GM19463 (cell line): ENCODE results near the gene CFAP90.
A peak's percentile ranks its signal among the peaks of the same experiment; 100 is the strongest.

Experiments used
- ATAC-seq: cut with Tn5 transposase; IDR thresholded peaks from one replicate; pipeline ENCODE4 v1.9.1; 2021; ENCODE audit warnings: mild to moderate bottlenecking, moderate library complexity; ENCODE audit not compliant: unreplicated experiment

CFAP90 gene

DNA sequence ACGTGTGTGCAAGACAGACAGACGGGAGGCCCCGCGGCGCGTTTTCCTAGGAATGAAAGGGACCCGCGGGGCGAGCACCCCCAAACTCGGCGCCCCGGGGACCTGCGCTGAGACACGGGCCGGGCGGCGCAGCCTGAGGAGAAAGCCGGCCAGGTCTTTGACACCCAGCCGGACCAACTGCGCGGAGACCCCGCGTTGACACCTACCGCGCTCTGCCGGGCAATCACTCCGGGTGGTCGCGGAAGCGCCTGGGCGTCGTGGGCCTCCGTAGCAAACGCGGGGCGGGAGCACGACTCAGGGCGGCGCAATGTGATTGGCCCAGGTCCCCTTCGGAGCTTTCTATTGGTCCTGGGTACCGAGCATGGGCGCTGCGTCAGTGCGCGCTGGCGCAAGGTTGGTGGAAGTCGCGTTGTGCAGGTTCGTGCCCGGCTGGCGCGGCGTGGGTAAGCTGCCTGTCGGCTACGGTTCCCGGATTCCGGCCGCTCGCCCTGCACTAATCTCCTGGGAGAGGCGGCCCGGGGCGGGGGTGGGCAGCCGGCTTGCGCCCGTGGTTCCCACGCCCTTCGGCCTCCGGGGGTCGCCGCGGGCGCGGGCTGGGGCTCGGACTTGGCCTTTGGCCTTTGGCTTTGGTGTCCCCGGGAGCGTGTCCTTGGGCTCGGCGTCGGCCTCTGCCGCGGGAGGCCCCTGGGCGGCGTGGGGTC, 18.0 kb upstream of the CFAP90 start, which contains the start of the genes FASTKD3 and MTRR:
FASTKD3 (minus strand) TSS at position 259 of the 701 bp plus-strand sequence. CDS start 948 bp downstream, outside the sequence.
MTRR (plus strand) TSS at position 376 of the 701 bp plus-strand sequence. CDS start 1,647 bp downstream, outside the sequence.
- peak; percentile 97 for ATAC-seq

GRCh38 chr5:7868427-7868772, 17.5 kb upstream of the CFAP90 start:
- ATAC-seq: no peak

DNA sequence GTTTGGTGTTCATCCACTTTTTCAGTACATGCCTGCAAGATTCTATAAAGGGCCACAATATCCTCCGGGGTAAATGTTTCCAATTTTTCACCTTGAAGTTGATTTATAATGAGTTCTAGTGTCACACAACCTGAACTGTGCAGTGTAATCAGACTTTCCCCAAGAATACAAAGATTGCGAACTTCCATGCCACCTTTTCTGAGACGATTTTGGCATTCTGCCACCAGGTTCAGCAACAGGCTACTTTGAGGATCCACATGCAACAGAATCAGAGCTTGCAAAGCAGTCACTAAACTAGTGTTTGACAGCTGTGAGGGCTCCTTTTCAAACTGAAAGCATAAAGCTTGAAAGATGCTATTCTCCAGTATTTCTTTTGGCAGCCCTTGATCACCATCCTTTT, 16.3 kb upstream of the CFAP90 start:
- no peak for ATAC-seq

GRCh38 chr5:7866196-7866595, 15.3 kb upstream of the CFAP90 start:
- ATAC-seq: no peak

GRCh38 chr5:7857926-7858632, 7.1 kb upstream of the CFAP90 start:
- ATAC-seq: no peak

GRCh38 chr5:7857361-7857760, 6.4 kb upstream of the CFAP90 start:
- no peak for ATAC-seq

DNA sequence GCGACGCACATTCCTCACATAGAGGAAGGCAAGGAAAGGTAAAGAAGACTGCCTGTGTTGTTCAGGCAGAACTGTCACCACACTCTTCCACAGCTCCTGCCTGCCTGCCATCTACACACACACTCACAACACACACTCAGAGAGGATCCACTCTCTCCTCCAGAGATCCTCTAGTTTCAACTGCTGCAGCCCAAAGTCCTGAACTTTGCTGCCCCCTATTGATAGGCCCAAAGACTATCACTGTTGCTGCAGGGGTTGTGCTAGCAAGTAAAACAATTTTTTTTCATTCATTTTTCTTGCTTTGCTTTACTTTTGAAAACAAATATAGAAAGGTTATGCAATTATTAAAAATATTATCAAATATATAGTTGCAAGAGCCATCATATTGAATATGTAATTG, 5.9 kb upstream of the CFAP90 start:
- ATAC-seq: no peak

DNA sequence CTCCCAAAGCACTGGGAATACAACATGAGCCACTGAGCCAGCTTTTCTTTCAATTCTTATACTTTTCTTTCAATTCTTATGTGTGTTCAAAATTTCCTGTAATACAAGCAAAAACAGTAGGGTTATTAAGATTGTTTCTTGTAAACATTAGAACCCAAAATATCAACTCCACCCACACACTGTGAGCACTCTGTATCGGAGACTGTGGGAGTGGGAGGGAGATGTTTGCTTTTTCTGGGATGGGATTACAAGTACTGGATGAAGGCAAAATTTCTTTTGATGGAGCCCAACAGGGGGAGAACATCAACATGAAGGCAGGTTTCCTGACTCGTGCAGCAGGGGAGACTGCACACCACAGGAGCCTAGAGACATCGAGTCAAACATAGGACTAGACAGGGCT, 4.7 kb upstream of the CFAP90 start:
- no peak for ATAC-seq

DNA sequence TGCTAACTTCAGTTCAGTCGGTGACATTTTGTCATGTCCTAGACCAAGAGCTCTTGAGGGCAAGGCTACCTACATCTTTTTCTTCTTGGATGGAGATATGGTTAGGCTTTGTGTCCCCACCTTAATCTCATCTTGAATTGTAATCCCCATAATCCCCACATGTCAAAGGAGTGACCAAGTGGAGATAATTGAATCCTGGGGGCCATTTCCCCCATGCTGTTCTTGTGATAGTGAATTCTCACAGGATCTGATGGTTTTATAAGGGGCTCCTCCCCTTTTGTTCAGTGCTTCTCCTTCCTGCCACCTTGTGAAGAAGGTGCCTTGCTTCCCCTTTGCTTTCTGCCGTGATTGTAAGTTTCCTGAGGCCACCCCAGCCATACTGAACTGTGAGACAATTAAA, 2.1 kb upstream of the CFAP90 start:
- ATAC-seq: no peak

DNA sequence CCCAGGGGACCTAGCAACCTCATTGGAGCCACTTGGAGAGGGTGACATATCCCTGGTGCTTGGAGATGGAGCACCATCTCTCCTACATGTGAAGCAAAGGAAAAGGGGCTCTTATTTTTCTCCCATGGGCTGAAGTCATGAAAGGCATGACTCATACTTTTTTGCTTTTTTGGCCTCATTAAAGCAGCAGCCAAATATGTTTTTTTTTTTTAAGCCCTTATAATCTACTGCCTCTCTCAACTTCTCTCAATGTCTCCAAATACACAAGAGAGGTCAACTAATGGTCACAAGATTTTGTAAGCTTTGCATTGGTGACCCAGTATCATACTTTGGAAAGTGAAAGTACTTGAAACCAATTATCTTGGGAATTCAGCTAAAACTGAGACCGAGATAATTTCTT, 1.6 kb upstream of the CFAP90 start:
- ATAC-seq: no peak

- ATAC-seq: no peak
These were observed 820 bp upstream of the CFAP90 start for GRCh38 chr5:7851617-7852289.

- no peak for ATAC-seq
These were observed 283 bp upstream of the CFAP90 start for GRCh38 chr5:7851240-7851592.

GRCh38 chr5:7849681-7850394, 1.1 kb downstream of the CFAP90 start:
- ATAC-seq: no peak

GRCh38 chr5:7848296-7848695, 2.6 kb downstream of the CFAP90 start:
- no peak for ATAC-seq

DNA sequence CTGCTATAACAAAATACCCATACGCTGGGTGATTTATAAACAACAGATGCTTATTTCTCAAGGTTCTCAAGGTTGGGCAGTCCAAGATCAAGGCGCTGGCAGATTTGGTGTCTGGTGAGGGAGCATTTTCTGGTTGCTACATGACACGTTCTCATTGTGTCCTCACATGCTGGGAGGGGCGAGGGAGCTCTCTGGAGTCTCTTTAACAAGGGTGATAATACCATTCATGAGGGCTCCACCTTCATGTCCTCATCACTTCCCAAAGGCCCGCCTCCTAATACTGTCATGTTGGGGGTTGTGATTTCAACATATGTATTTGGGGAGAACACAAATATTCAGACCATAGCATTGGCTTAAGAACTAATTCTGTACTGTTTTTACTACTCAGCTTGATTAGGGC, 4.6 kb downstream of the CFAP90 start:
- ATAC-seq: no peak

- ATAC-seq: no peak
These were observed 5.4 kb downstream of the CFAP90 start for GRCh38 chr5:7845557-7845956.

DNA sequence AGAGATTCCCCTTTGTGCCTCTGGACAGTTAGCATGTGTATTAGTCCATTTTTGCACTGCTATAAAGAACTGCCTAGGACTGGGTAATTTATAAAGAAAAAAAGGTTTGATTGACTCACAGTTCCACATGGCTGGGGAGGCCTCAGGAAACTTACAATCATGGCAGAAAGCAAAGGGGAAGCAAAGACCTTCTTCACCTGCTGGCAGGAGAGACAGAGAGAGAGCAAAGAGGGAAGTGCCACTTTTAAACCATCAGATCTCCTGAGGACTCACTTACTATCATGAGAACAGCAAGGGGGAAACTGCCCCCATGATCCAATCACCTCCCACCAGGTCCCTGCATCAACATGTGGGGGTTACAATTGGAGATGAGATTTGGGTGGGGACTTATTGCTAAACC, 6.0 kb downstream of the CFAP90 start:
- no peak for ATAC-seq

DNA sequence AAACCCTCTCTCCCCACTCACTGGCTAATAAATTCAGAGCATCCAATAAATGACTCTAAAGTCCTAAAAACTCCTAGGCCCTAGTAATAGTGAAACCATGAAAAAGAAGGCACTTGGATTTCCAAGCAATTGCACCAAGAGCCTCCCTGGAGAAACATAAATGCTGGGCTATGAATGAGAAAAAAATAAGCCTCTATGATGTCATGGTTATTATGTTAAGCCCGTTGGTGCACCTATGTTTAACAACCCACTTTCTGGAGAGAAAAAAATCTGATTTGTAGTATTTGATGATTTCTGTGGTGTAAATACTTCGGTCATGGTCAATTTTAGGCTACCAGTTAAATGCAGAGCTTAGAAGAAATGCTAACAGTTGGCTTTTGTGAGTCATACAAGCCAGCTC, 8.4 kb downstream of the CFAP90 start:
- no peak for ATAC-seq

DNA sequence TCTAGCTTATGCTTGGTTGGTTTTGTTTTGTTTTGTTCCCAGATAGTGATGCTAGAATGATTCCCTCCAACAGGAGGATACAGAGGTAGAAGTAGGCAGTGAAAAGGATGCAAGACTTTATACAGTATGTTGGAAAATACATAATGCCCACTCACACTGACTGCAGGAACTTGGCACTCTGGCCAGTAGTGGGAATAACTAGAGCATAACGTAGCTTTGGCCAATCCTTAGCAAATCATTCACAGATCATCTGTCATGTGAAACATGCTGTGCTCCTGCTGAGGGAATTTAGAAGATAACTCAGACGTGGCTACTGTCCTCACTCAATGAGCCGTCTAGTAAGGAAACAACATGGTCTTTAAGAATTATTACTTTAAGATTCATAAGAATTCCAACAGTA, 13.5 kb downstream of the CFAP90 start:
- ATAC-seq: no peak

GRCh38 chr5:7834982-7835381, 16.0 kb downstream of the CFAP90 start:
- ATAC-seq: no peak

DNA sequence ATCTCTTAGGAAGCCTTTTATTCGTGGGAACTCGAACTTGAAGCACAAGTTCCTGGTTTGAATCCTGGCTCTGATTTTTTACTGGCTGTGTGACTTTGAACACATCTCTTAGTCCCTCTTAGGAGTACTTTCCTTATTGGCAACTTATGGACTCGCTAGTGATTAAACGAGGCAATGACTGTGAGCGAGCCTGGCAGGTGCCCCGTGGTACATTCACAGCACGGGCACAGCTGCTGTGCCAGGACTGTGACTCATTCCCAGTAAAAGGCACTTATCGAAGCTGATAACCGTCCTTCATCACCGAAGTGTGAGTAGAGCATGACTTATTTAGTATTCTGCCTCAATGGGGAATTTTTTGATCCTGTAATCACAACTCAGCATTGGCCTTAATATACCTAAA, 22.7 kb downstream of the CFAP90 start:
- no peak for ATAC-seq
